ENCODE measurements around the gene CACNA2D3. TPM values are rescaled to one million over a fixed set of nuclear protein-coding genes. Genes with fewer than 3 reads are reported as not detected.

The CACNA2D3 gene
- total RNA-seq, 2 experiments from 2014 or later = not detected

- Mint-ChIP-seq H3K9me3 (peaks cover 2% of the 10 kb centered on the region), H3K4me1 (ENCODE audit: low read depth) (no peaks in the 10 kb centered on the region), H3K36me3 (no peaks in the 10 kb centered on the region), H3K4me3 (no peak overlapping the region), H3K27me3 (no peaks in the 10 kb centered on the region), H3K27ac (no peak overlapping the region)
- DNase-seq = no peak
- ChIA-PET CTCF (no interaction called here), POLR2A (no interaction called here)
- intact Hi-C loops (cut with micrococcal nuclease) = no loop called here
These were observed 171.9 kb downstream of the CACNA2D3 start for GRCh38 chr3:54294214-54294613.

DNA sequence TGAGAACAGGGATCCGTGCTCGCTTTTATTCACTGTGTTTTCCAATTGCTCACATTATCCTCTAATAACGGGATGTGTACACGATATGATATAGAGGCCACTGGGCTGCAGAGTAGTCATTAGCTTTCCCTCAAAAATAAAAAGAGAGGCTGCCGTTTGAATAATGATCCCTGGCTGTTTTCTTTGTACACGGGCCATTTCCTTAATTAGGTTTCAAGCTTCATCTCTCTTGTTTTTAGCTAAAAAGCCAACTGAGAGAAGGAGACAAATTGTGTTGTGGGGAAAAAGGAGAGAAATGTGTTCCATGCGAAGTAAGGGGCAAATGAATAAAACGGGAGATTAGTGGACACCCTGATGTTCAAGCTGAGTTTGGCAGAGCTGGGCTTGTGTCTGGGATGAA lies 174.2 kb downstream of the CACNA2D3 start:
- no peak overlapping the region for H3K27ac Mint-ChIP-seq
- no peaks in the 10 kb centered on the region for H3K4me1 Mint-ChIP-seq (ENCODE audit: low read depth)
- H3K4me3 Mint-ChIP-seq = no peak overlapping the region
- H3K9me3 Mint-ChIP-seq = peaks cover 2% of the 10 kb centered on the region
- H3K27me3 Mint-ChIP-seq = no peaks in the 10 kb centered on the region
- ChIA-PET CTCF (no interaction called here), POLR2A (no interaction called here)
- DNase-seq = no peak
- intact Hi-C loops (cut with micrococcal nuclease) = no loop called here
- H3K36me3 Mint-ChIP-seq = no peaks in the 10 kb centered on the region

DNA sequence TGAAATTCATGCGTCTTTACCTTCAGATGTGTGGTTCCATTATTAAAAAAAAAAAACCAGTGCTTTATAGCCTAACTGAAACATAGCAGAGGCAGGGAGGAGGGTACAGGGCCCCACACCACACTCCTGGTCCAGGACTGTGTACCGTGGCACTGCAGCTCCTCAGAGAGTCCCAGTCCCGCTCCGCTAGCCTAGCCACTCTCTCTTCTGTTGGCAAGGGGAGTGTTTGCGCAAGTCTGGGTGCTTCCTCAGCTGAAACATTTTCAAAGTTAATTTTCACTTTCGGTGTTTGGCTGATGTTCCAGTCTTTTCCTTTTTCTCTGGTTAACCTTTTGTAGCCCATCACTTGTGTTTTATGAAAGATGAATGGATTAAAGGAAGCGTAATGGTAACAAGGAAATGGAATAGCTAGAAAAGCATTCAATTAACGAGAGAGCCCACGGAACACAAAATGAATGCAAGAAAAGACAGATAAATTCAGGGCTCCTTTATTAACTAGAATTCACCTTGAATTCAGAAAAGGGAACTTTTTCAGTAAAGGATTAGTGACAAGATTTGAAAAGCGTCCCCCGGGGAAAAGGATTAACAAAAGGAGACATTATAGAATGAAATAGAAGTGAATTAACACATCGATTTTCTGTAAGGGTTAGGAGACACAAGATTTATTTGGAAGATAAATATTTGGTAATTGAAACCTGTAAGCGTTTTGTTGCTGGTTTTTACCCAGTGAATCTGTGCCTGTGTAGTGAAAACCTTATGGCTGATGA lies 177.0 kb downstream of the CACNA2D3 start:
- intact Hi-C loops (cut with micrococcal nuclease) = no loop called here
- H3K4me1 Mint-ChIP-seq (ENCODE audit: low read depth) = no peaks in the 10 kb centered on the region
- no peaks in the 10 kb centered on the region for H3K36me3 Mint-ChIP-seq
- no peak overlapping the region for H3K27ac Mint-ChIP-seq
- no peaks in the 10 kb centered on the region for H3K9me3 Mint-ChIP-seq
- ChIA-PET POLR2A (no interaction called here), CTCF (no interaction called here)
- no peak for DNase-seq
- no peaks in the 10 kb centered on the region for H3K27me3 Mint-ChIP-seq
- no peak overlapping the region for H3K4me3 Mint-ChIP-seq

GRCh38 chr3:54303517-54304375 lies 181.4 kb downstream of the CACNA2D3 start:
- Mint-ChIP-seq H3K4me1 (ENCODE audit: low read depth) (no peaks in the 10 kb centered on the region), H3K9me3 (no peaks in the 10 kb centered on the region), H3K27ac (no peak overlapping the region), H3K36me3 (no peaks in the 10 kb centered on the region), H3K4me3 (no peak overlapping the region), H3K27me3 (peaks cover 2% of the 10 kb centered on the region)
- DNase-seq = no peak
- ChIA-PET POLR2A (no interaction called here), CTCF (no interaction called here)
- intact Hi-C loops (cut with micrococcal nuclease) = no loop called here

DNA sequence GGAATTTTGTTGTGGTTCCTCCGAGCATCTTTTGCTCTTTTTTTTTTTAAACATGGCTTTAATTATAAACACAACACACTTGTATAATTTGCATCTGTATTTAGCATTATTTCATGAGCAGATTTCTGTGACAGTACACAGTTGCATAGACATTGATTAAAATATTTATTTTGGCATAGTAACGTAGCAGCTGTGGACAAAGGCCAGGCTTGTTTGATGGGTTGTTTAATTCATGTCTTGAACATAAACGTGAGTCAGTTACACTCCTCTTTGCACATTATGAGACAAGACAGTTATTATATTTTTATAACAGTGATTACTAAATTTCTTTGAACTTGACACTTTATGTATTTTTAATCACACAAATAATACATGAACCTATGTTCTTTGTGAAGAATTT lies 182.5 kb downstream of the CACNA2D3 start:
- Mint-ChIP-seq H3K36me3 (no peaks in the 10 kb centered on the region), H3K9me3 (no peaks in the 10 kb centered on the region), H3K4me3 (no peak overlapping the region), H3K4me1 (ENCODE audit: low read depth) (no peaks in the 10 kb centered on the region), H3K27ac (no peak overlapping the region), H3K27me3 (peaks cover 2% of the 10 kb centered on the region)
- ChIA-PET CTCF (no interaction called here), POLR2A (no interaction called here)
- intact Hi-C loops (cut with micrococcal nuclease) = no loop called here
- DNase-seq = no peak

GRCh38 chr3:54305409-54306099 lies 183.2 kb downstream of the CACNA2D3 start:
- ChIA-PET CTCF (no interaction called here), POLR2A (no interaction called here)
- intact Hi-C loops (cut with micrococcal nuclease) = no loop called here
- peaks cover 2% of the 10 kb centered on the region for H3K27me3 Mint-ChIP-seq
- no peaks in the 10 kb centered on the region for H3K4me1 Mint-ChIP-seq (ENCODE audit: low read depth)
- no peaks in the 10 kb centered on the region for H3K9me3 Mint-ChIP-seq
- no peak overlapping the region for H3K27ac Mint-ChIP-seq
- no peak for DNase-seq
- H3K36me3 Mint-ChIP-seq = no peaks in the 10 kb centered on the region
- no peak overlapping the region for H3K4me3 Mint-ChIP-seq

DNA sequence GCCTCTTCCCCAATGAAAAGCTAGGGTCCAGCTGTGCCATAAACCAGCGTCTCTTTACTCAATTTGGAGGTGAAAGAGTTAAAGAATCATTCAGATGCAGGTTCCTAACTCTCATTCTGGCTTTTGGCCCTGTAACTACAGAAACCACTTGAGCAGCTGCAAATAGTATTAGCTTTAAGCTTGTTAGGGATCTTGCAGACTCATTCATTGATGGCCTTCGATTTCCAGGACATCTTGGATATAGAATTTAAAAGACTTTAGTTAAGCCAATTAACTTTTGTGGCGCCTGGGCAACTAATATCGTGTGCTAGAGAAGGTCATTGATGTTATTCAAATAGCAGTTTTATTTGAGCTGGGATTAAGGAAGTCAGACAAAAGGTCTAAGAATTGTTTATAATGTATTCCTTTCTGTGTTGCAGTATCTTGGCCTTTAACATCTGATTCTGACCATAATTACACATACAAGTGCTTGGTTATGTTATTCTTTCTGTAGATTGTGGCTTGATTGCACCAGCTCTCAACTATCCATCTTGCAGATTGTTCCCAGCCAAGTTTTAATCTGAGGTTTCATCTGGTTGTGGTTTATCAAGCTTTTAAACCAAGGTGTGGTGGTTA lies 185.3 kb downstream of the CACNA2D3 start:
- intact Hi-C loops (cut with micrococcal nuclease) = no loop called here

GRCh38 chr3:54309601-54310000 lies 187.2 kb downstream of the CACNA2D3 start:
- Mint-ChIP-seq H3K27me3 (peaks cover 2% of the 10 kb centered on the region), H3K4me3 (no peak overlapping the region), H3K27ac (no peak overlapping the region), H3K36me3 (no peaks in the 10 kb centered on the region), H3K4me1 (ENCODE audit: low read depth) (no peaks in the 10 kb centered on the region), H3K9me3 (no peaks in the 10 kb centered on the region)
- intact Hi-C loops (cut with micrococcal nuclease) = no loop called here
- ChIA-PET CTCF (no interaction called here), POLR2A (no interaction called here)
- no peak for DNase-seq

More for the DNA sequence above, 185.3 kb downstream of the CACNA2D3 start:
- no peak overlapping the region for H3K27ac Mint-ChIP-seq
- H3K36me3 Mint-ChIP-seq = no peaks in the 10 kb centered on the region
- ChIA-PET CTCF (no interaction called here), POLR2A (no interaction called here)
- DNase-seq = no peak
- H3K4me3 Mint-ChIP-seq = no peak overlapping the region
- H3K4me1 Mint-ChIP-seq (ENCODE audit: low read depth) = no peaks in the 10 kb centered on the region
- no peaks in the 10 kb centered on the region for H3K9me3 Mint-ChIP-seq
- H3K27me3 Mint-ChIP-seq = peaks cover 2% of the 10 kb centered on the region

GRCh38 chr3:54311211-54311747 lies 188.9 kb downstream of the CACNA2D3 start:
- Mint-ChIP-seq H3K4me3 (no peak overlapping the region), H3K9me3 (peaks cover 3% of the 10 kb centered on the region), H3K4me1 (ENCODE audit: low read depth) (no peaks in the 10 kb centered on the region), H3K36me3 (no peaks in the 10 kb centered on the region), H3K27ac (no peak overlapping the region), H3K27me3 (peaks cover 2% of the 10 kb centered on the region)
- intact Hi-C loops (cut with micrococcal nuclease) = no loop called here
- CTCF ChIA-PET = no interaction called here
- POLR2A ChIA-PET = no interaction called here
- DNase-seq = no peak

- no peak for DNase-seq
- intact Hi-C loops (cut with micrococcal nuclease) = no loop called here
These were observed 190.0 kb downstream of the CACNA2D3 start for GRCh38 chr3:54312156-54312899.

GRCh38 chr3:54313418-54313817 lies 191.1 kb downstream of the CACNA2D3 start:
- DNase-seq = no peak
- no peaks in the 10 kb centered on the region for H3K4me1 Mint-ChIP-seq (ENCODE audit: low read depth)
- intact Hi-C loops (cut with micrococcal nuclease) = no loop called here
- ChIA-PET CTCF (no interaction called here), POLR2A (no interaction called here)
- no peaks in the 10 kb centered on the region for H3K27me3 Mint-ChIP-seq
- H3K4me3 Mint-ChIP-seq = no peak overlapping the region
- no peaks in the 10 kb centered on the region for H3K36me3 Mint-ChIP-seq
- H3K9me3 Mint-ChIP-seq = peaks cover 3% of the 10 kb centered on the region
- no peak overlapping the region for H3K27ac Mint-ChIP-seq

More at GRCh38 chr3:54312156-54312899, 190.0 kb downstream of the CACNA2D3 start:
- POLR2A ChIA-PET = no interaction called here
- Mint-ChIP-seq H3K4me3 (no peak overlapping the region), H3K27me3 (peaks cover 2% of the 10 kb centered on the region), H3K4me1 (ENCODE audit: low read depth) (no peaks in the 10 kb centered on the region), H3K36me3 (no peaks in the 10 kb centered on the region), H3K27ac (no peak overlapping the region), H3K9me3 (peaks cover 3% of the 10 kb centered on the region)
- CTCF ChIA-PET = no interaction called here

All from activated CD4-positive, alpha-beta memory T cell treated with anti-CD3 and anti-CD28 coated beads for 36 hours (primary cell).